Measurements from ENCODE around the gene TCF20.

The TCF20 gene

DNA sequence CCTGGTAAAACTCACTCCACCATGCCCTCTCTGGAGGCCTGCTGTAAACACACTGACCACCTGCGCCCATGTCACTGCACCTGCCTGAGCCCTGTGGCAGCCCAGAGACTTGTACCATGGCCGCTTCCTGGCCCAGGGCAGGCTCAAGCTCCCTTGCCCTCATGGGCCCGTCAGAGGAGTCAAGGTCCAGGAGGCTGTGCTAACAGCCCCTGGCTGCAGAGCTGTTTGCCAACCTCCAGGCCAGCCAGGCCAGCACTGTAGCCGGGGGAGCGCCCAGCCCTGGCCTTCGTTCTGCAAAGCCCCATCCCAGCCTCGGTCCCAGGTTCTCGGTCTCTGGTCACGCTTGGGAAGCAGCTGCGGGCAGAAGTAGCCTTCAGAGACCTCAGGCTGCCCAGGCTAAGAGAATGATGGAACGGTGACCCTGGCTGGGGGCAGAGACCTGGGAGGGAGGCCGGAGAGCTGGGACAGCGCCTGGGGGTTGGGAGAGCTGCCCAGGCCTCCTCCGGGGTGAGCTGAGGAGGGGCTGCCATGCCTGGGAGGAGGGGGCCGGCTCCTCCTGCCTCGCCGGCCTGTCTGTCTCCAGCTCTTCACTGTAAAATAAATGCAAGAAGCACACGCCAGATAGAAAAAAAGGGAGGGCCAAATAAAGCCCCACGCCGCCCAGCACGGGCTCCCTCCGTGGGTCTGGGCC is 11.9 kb upstream of the TCF20 start:
- no peak for DNase-seq (ENCODE audit: low read depth)

- no peak for DNase-seq (ENCODE audit: low read depth)
These were observed 11.3 kb upstream of the TCF20 start for GRCh38 chr22:42281706-42282251.

DNA sequence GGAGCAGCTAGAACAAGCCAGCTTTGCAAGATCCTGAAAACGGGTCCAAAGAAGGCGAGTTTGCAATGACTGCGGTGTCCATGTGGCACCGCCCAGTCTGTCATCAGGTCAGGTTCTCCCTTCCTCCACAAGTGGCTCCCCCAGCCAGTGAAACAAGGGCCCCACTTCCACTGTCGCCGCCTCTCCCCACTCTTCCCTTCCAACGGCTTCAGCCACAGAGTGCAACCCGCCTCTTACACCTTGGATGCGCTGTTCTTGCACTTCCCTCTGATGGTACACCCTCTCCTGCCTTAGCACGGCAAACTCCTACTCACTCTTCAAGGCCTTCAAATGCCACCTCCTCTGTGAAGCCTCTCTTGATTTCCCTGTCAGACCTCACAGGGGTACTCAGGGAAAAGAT is 10.8 kb upstream of the TCF20 start:
- no peak for DNase-seq (ENCODE audit: low read depth)

DNA sequence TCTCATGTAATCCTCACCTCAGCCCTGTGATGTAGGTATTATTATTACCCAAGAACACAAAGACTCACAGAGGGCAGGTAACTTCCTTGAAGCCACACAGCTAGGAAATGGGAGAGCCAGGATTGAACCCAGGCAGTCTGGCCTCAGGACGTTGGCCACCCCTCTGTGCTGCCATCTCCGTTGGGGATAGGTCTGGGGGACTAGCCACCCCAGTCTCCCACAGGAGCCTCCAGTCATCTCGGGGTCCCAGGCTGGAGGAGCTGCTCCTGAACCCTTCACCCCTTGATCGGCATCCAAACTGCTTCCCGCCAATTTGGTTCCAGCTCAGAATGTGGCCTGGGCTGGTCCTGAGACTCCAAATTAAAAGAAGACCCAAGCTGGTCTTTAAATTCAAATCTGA is 10.4 kb upstream of the TCF20 start:
- DNase-seq (ENCODE audit: low read depth): no peak

GRCh38 chr22:42280140-42280539 is 9.7 kb upstream of the TCF20 start:
- no peak for DNase-seq (ENCODE audit: low read depth)

- no peak for DNase-seq (ENCODE audit: low read depth)
These were observed 9.1 kb upstream of the TCF20 start for GRCh38 chr22:42279425-42280020.

- DNase-seq (ENCODE audit: low read depth): no peak
These were observed 7.7 kb upstream of the TCF20 start for GRCh38 chr22:42277988-42278776.

GRCh38 chr22:42277232-42277753 is 6.8 kb upstream of the TCF20 start:
- DNase-seq (ENCODE audit: low read depth): no peak

DNA sequence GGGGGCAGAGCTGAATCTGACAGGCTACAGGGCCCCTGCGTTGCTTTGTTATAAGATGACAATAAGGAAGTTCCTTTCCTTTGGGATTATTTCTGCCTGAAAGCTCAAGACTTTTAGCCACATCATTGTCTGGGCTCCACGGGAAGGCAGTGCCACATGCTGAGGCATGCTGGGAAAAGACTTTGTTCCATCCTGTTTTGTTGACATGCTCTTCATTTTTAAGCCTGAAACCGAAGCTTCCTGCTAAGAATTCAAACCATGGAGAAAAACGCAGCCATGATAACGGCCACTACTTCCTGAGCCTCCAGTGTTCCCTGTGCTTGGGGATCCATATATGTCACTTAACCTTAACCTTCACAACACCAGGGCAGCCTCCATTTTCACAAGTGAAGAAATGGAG is 5.5 kb upstream of the TCF20 start:
- no peak for DNase-seq (ENCODE audit: low read depth)

DNA sequence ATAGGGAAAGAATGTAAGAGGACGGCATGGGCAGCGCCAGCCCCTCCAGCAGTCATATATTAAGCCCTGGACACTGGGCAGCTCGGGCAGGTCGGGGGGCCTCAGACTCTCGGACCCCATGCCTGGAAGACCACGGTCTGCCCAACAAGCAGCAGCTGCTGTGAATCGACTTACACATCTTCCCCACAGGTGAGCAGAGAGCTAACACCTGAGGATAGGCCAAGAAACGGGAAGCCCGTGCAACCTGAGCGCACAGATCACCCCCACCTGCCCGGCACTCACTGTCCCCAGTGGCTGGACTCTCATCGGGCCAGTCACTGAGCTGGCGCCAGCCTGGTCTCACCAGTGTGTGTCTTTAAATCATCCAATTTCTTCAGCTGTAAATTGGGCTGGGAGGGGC is 4.7 kb upstream of the TCF20 start:
- DNase-seq (ENCODE audit: low read depth): no peak

DNA sequence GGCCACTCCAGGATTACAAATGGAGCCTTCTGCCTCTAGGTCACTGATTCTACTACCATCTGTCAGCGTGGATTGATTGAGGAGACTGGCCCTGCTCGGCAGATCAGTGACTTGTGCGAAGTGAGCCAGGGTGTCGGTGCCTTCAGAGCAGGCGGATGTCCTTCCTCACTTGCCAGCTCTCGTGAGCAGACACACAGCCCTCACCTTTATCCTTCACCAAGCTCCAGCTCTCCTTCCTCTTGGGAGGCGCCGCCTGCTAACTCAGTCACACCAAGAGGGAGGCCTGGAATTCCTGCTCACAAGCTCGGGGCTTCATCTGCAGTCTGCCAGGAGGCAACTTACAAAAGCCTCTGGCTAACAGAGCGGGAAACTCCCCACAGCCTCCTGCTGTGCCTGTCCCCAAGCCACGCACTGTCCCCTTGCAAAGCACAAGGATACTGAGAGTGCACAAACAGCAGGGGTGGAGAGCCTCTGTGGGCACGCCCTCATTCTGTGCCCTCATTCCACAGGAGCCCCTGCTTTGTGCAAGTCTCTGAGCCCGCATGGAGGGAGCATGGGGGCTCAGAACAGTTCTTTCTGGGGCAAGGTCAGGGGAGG is 3.5 kb upstream of the TCF20 start:
- no peak for DNase-seq (ENCODE audit: low read depth)

DNA sequence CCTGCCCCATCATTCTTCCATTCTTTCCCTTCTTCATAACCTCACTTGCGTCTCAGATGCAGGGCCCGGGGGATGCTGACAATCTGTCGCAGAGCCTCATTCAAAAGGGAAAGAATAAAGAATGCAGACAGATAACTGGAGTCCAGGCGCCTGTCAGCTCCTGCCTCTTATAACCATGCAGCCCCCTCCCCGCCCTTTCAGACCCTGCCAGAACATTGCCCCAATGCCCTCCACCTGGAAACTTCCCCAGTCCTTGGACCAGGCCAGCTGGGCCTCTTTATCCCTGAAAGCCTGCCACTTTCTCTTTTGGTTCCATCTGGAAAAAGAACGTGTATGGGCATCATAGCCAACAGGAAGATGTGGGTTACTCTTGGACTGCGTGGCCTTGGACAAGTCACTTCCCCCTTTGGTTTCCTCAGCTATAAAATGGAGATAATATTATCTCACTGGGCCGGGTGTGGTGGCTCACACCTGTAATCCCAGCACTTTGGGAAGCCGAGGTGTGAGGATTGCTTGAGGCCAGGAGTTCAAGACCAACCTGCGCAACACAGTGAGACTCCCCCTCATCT is 2.1 kb upstream of the TCF20 start:
- DNase-seq (ENCODE audit: low read depth): no peak

- no peak for DNase-seq (ENCODE audit: low read depth)
These were observed 1.5 kb upstream of the TCF20 start for GRCh38 chr22:42271906-42272305.

- DNase-seq (ENCODE audit: low read depth): no peak
These were observed 849 bp upstream of the TCF20 start for GRCh38 chr22:42271191-42271813.

- DNase-seq (ENCODE audit: low read depth): no peak
These were observed 310 bp downstream of the TCF20 start for GRCh38 chr22:42270176-42270509.

GRCh38 chr22:42269432-42270175 is 849 bp downstream of the TCF20 start:
- no peak for DNase-seq (ENCODE audit: low read depth)

DNA sequence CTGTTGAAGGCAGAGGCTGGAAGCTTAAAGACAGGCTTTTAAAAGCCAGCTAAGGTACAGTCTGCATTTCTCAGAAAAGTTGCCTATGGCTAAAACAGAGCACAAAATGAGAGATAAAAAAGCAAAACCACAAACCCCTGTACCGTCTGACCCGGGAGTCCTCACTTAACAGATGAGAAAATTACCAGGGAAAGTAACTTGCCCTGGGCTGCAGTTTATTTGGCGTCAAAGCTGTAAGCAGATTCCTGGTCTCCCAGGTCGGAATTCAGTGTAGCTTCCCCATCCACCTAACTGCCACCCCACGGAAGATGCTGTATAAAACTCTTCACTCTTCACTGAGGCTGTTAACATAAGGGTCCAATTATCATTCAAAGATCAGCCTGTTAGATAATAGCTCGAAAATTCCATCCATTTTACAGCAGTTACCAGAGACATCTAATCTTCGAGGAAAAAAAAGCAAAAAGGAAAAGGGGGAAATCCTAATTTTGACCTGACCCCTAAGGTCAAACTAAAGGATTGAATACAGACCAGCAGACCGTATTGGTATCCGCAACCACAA is 1.5 kb downstream of the TCF20 start:
- no peak for DNase-seq (ENCODE audit: low read depth)

- DNase-seq (ENCODE audit: low read depth): no peak
These were observed 5.1 kb downstream of the TCF20 start for GRCh38 chr22:42265321-42265720.

DNA sequence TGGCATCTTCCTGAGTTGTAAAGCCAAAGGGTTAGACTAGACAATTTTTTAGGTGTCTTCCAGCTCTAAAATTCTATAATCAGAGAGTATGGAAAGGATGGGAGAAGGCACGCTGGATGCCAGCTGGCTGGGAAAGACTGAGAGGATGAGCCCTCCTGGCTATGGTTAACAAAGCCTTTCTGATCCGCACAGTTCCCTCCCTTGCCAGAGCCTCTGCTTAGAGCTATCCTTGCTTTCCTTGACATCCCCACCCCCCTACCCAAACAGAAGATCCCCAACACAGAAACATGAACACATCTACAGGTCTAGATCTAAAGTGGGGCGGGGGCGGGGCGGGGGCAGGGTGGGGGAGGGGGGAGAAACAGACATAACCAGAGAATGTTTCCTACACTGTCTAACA is 6.5 kb downstream of the TCF20 start:
- no peak for DNase-seq (ENCODE audit: low read depth)

GRCh38 chr22:42262964-42263363 is 7.5 kb downstream of the TCF20 start:
- DNase-seq (ENCODE audit: low read depth): peak; percentile 61

GRCh38 chr22:42261296-42261695 is 9.2 kb downstream of the TCF20 start:
- DNase-seq (ENCODE audit: low read depth): peak; percentile 81

Measured in amniotic epithelial cell (primary cell).